Endodermal cell (in vitro differentiated cells): Measurements from ENCODE around the gene DYRK2. TPM values are rescaled to one million over a fixed set of nuclear protein-coding genes. Genes with fewer than 3 reads are reported as not detected.
A peak's percentile ranks its signal among the peaks of the same experiment; 100 is the strongest.

ENCODE experiments used
- DNase-seq: peaks from one replicate; pipeline ENCODE4 v3.0.0-alpha.2; 2017
- H3K27ac ChIP-seq: 2 replicates; pipeline ENCODE4 v1.5.1; 2013; ENCODE audit warnings: mild to moderate bottlenecking, low read depth, low read length, moderate library complexity
- H3K27me3 ChIP-seq: 2 replicates; pipeline ENCODE4 v1.6.1; 2013; ENCODE audit warnings: mild to moderate bottlenecking, low read length, moderate library complexity; ENCODE audit not compliant: insufficient read depth, control insufficient read depth, poor library complexity, severe bottlenecking
- H3K36me3 ChIP-seq: 2 replicates; pipeline ENCODE4 v1.7.0; 2013; ENCODE audit warnings: mild to moderate bottlenecking, low read length, moderate library complexity; ENCODE audit not compliant: control insufficient read depth, insufficient read depth
- H3K4me1 ChIP-seq: one replicate; pipeline ENCODE4 v1.7.0; 2013; ENCODE audit warnings: low read length; ENCODE audit not compliant: control insufficient read depth, insufficient read depth
- H3K4me3 ChIP-seq: 2 replicates; pipeline ENCODE4 v1.5.1; 2013; ENCODE audit warnings: mild to moderate bottlenecking, low read length, moderate library complexity
- H3K9ac ChIP-seq: 2 replicates; pipeline ENCODE4 v1.6.1; 2013; ENCODE audit warnings: mild to moderate bottlenecking, low read length, moderate library complexity; ENCODE audit not compliant: poor library complexity, severe bottlenecking; ENCODE audit errors: extremely low read depth
- H3K9me3 ChIP-seq: 2 replicates; pipeline ENCODE4 v1.6.1; 2013; ENCODE audit warnings: mild to moderate bottlenecking, low read length, moderate library complexity; ENCODE audit not compliant: control insufficient read depth
- H3K27ac Mint-ChIP-seq: 2 replicates; pipeline ENCODE4 v1.8.0; 2020; ENCODE audit warnings: mixed read lengths
- H3K27me3 Mint-ChIP-seq: 2 replicates; pipeline ENCODE4 v1.8.0; 2021; ENCODE audit warnings: mild to moderate bottlenecking, mixed read lengths; ENCODE audit not compliant: insufficient read depth
- H3K36me3 Mint-ChIP-seq: 2 replicates; pipeline ENCODE4 v1.8.0; 2020; ENCODE audit warnings: low read depth, mixed read lengths
- H3K4me1 Mint-ChIP-seq: 2 replicates; pipeline ENCODE4 v1.8.0; 2020; ENCODE audit warnings: mixed read lengths
- H3K4me3 Mint-ChIP-seq: 2 replicates; pipeline ENCODE4 v1.8.0; 2020; ENCODE audit warnings: mild to moderate bottlenecking, moderate library complexity, mixed read lengths
- H3K9me3 Mint-ChIP-seq: 2 replicates; pipeline ENCODE4 v1.8.0; 2020; ENCODE audit warnings: mild to moderate bottlenecking, mixed read lengths
- WGBS, 2 experiments: methylation state at CpG; one replicate each; pipeline versions ENCODE4 v1.1.5 to v1.1.7; 2013; ENCODE audit warnings: missing lambda C conversion rate in 2 of 2, mixed read lengths in 1 of 2; ENCODE audit not compliant: insufficient coverage in 1 of 2, insufficient read length in 1 of 2; 5-methylcytosine and 5-hydroxymethylcytosine counted together
- total RNA-seq, 2 donors: library from RNA; stranded (reverse); fragmentation: NEBNext Ultra II Directional in 1 of 2; extraction: Animal tissue kit (Norgen Biotek cat#: 25700) in 1 of 2; gene quantifications; 2 replicates in 1 of 2; 3 replicates in 1 of 2; pipeline ENCODE4 v1.2.1, GENCODE V29; 2021
- TF ChIP-seq, protein P1 (sequence below): fragments of 200-600 bp; sonication (generic); conservative IDR thresholded peaks from 2 replicates; pipeline ENCODE4 v1.5.0; 2021; ENCODE audit warnings: antibody characterized with exemption, mild to moderate bottlenecking

DYRK2 gene
- total RNA-seq, 2 donors from 2014 or later, result 29.5 to 33.2 TPM

DNA sequence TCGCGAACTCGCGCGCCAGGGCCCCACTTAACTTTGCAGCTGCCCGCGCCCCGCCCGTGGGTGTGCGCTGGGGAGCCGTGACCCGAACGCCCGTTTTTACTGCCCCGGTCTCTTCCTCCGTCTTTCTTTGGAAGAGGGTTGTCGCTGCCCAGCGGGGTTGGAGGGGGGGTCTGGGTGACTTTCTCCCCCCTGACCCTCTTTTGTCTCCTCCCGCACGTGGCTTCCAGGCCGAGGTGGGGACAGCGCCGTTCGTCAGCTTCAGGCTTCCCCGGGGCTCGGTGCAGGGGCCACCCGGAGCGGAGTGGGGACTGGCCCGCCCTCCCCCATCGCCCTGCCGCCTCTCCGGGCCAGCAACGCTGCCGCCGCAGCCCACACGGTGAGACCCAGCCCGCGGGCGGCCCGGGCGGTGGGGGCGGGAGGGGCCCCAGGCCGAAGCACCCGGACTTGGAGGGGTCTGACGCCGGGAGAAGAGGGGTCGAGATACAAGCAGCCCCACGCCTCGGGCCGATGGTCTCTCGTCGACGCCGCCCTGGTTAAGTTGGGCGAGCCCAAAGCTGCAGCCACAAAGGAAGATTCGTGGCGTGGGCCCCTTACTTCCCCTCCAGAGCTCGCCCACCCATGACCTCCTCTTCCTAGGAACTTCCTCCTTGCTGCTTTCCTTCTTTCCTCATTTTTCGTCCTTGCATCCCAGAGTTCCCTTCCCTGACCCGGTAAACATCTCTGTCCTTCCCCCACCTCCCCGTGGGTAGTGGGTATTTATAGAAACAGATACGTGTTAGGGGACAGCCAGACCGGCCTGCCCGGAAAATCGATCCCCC, 1.2 kb downstream of the DYRK2 start:
- peaks cover 28% of the 10 kb centered on the region for H3K4me1 Mint-ChIP-seq
- WGBS, 2 experiments, result 0 to 1% methylated on average over 14 to 63 of the region's 65 CpGs

DNA sequence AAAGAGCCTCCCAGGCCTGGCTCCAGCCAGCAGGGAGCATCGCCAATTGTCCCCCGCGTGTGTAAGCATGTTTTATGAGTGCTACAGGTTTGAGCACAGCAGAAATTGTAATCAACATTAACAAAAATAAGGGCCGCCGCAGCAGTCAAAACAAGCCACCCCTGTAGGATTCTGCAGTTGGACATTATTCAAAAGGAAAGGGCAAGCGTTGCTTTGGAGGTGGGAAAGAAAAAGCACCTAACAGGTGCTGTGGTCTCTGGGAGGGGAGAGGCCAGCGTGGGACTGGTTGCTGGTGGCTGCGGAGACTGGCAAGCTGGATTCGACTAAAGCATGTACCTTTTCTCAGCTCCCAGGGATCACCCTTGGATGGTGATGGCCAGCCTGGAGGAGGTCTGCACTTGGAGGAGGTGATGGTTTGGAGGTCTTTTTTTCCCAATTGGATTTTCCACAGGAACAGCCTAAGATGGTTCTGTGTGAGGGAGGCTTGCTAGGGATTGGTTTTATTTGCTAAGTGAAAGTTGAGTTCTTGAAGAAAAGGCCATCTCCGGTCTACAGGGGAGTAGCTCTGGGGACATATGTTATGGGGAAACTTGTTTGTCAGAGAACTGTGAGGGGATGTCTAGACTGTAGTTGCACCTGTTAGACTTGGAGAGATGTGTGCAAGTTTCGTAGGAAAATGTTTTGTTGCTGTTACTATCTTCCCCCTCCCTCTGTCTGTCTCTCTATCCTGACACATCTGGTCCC, 2.0 kb downstream of the DYRK2 start:
- H3K27ac ChIP-seq, result no peak overlapping the region
- H3K4me1 ChIP-seq, result no peaks in the 10 kb centered on the region
- Mint-ChIP-seq H3K9me3 (no peaks in the 10 kb centered on the region), H3K4me3 (peak overlapping the region; percentile 92), H3K36me3 (peaks cover 19% of the 10 kb centered on the region), H3K27me3 (peaks cover 9% of the 10 kb centered on the region), H3K4me1 (peaks cover 28% of the 10 kb centered on the region), H3K27ac (peak overlapping the region; percentile 76)
- H3K27me3 ChIP-seq, result peaks cover 5% of the 10 kb centered on the region
- H3K9ac ChIP-seq, result peak overlapping the region; percentile 83
- H3K9me3 ChIP-seq, result no peaks in the 10 kb centered on the region
- DNase-seq, result peak; percentile 69
- peaks cover 16% of the 10 kb centered on the region for H3K36me3 ChIP-seq
- TF ChIP-seq, protein P1, sequence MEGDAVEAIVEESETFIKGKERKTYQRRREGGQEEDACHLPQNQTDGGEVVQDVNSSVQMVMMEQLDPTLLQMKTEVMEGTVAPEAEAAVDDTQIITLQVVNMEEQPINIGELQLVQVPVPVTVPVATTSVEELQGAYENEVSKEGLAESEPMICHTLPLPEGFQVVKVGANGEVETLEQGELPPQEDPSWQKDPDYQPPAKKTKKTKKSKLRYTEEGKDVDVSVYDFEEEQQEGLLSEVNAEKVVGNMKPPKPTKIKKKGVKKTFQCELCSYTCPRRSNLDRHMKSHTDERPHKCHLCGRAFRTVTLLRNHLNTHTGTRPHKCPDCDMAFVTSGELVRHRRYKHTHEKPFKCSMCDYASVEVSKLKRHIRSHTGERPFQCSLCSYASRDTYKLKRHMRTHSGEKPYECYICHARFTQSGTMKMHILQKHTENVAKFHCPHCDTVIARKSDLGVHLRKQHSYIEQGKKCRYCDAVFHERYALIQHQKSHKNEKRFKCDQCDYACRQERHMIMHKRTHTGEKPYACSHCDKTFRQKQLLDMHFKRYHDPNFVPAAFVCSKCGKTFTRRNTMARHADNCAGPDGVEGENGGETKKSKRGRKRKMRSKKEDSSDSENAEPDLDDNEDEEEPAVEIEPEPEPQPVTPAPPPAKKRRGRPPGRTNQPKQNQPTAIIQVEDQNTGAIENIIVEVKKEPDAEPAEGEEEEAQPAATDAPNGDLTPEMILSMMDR, result no peak
- 13 to 25% methylated on average over 7 to 11 of the region's 11 CpGs for WGBS, 2 experiments
- peak overlapping the region; percentile 94 for H3K4me3 ChIP-seq

More for the DNA sequence above, 1.2 kb downstream of the DYRK2 start:
- TF ChIP-seq, protein P1, result no peak
- Histone ChIP-seq H3K9ac (peak overlapping the region; percentile 83), H3K27ac (peak overlapping the region; percentile 89), H3K27me3 (peaks cover 5% of the 10 kb centered on the region), H3K4me1 (no peaks in the 10 kb centered on the region), H3K36me3 (peaks cover 16% of the 10 kb centered on the region), H3K9me3 (peaks cover 3% of the 10 kb centered on the region), H3K4me3 (peak overlapping the region; percentile 94)
- peak; percentile 70 for DNase-seq
- peaks cover 2% of the 10 kb centered on the region for H3K9me3 Mint-ChIP-seq
- peaks cover 9% of the 10 kb centered on the region for H3K27me3 Mint-ChIP-seq
- peak overlapping the region; percentile 92 for H3K4me3 Mint-ChIP-seq
- peak overlapping the region; percentile 76 for H3K27ac Mint-ChIP-seq
- H3K36me3 Mint-ChIP-seq, result peaks cover 19% of the 10 kb centered on the region

GRCh38 chr12:67651132-67651695, 2.7 kb downstream of the DYRK2 start:
- Histone ChIP-seq H3K4me3 (peak overlapping the region; percentile 94), H3K9ac (no peak overlapping the region)
- H3K27ac Mint-ChIP-seq, result no peak overlapping the region

More at GRCh38 chr12:67651132-67651695, 2.7 kb downstream of the DYRK2 start:
- H3K27me3 ChIP-seq, result peaks cover 5% of the 10 kb centered on the region
- Mint-ChIP-seq H3K4me1 (peaks cover 28% of the 10 kb centered on the region), H3K36me3 (peaks cover 20% of the 10 kb centered on the region), H3K9me3 (no peaks in the 10 kb centered on the region), H3K4me3 (peak overlapping the region; percentile 92), H3K27me3 (peaks cover 9% of the 10 kb centered on the region)
- TF ChIP-seq, protein P1, result peak; percentile 51
- no peak overlapping the region for H3K27ac ChIP-seq
- DNase-seq, result no peak
- 50 to 57% methylated on average over 4 of the region's 5 CpGs for WGBS, 2 experiments
- no peaks in the 10 kb centered on the region for H3K4me1 ChIP-seq
- no peaks in the 10 kb centered on the region for H3K9me3 ChIP-seq
- peaks cover 16% of the 10 kb centered on the region for H3K36me3 ChIP-seq
